GM12878 (cell line): ENCODE measurements around the gene MGMT. TPM values are rescaled to one million over a fixed set of nuclear protein-coding genes. Genes with fewer than 3 reads are reported as not detected.

ENCODE experiments used
- ATAC-seq: fragments of 200-7000 bp; cut with Tn5 transposase; 3 replicates; pipeline ENCODE4 v1.9.1; 2020; ENCODE audit warnings: mild to moderate bottlenecking, moderate library complexity
- BruUV-seq: library from RNA; stranded (reverse); fragments of 400-500 nt; replicated peaks from 2 replicates; lab custom pipeline; 2021; lab: Mats Ljungman, UMichigan
- CTCF ChIA-PET: fragments of 300-600 bp; sonication (Branson Sonifier 250); formaldehyde crosslinking; extraction: SDS; loops from one replicate; lab custom pipeline; 2021; ENCODE audit warnings: inconsistent platforms; lab: Yijun Ruan, JAX
- POLR2A ChIA-PET: fragments of 350-600 bp; formaldehyde crosslinking; extraction: SDS; loops from one replicate; lab custom pipeline; 2021; ENCODE audit warnings: inconsistent platforms; lab: Charles Lee
- RAD21 ChIA-PET: fragments of 300-600 bp; sonication (Branson Sonifier 250); formaldehyde crosslinking; loops from one replicate; lab custom pipeline; 2023; ENCODE audit warnings: antibody characterized with exemption; ENCODE audit not compliant: unreplicated experiment; lab: Charles Lee
- SMC1A ChIA-PET: fragments of 300-600 bp; sonication (Branson Sonifier 250); formaldehyde crosslinking; loops from one replicate; lab custom pipeline; 2023; ENCODE audit not compliant: unreplicated experiment, uncharacterized antibody; lab: Charles Lee
- DNase-seq: peaks from one replicate; pipeline ENCODE4 v3.0.0-alpha.2; 2011; ENCODE audit warnings: low read depth, low spot score
- FAIRE-seq: peaks from 3 replicates; lab custom pipeline; 2011; peaks lifted over from hg19 to GRCh38; lab: Jason Lieb, UNC
- H2AFZ ChIP-seq: 2 replicates; pipeline ENCODE4 v1.6.0; 2011; ENCODE audit warnings: low read depth, low read length, control low read depth; ENCODE audit not compliant: control insufficient read depth
- H3K27ac ChIP-seq: 2 replicates; pipeline ENCODE4 v1.5.1; 2011; ENCODE audit warnings: control low read depth; ENCODE audit not compliant: control insufficient read depth, insufficient read depth
- H3K27me3 ChIP-seq, 2 experiments: replicated peaks in 1 of 2; 2 replicates each; pipeline versions ENCODE4 v1.6.0 to v1.6.1; 2011; ENCODE audit warnings: low read length in 1 of 2; ENCODE audit not compliant: control insufficient read depth in 2 of 2, insufficient read depth in 2 of 2
- H3K36me3 ChIP-seq, 2 experiments: 2 replicates each; pipeline ENCODE4 v1.5.1; 2011; ENCODE audit warnings: low read length in 1 of 2; ENCODE audit not compliant: control insufficient read depth in 2 of 2, insufficient read depth in 2 of 2
- H3K4me1 ChIP-seq: 2 replicates; pipeline ENCODE4 v1.6.1; 2011; ENCODE audit warnings: mild to moderate bottlenecking, low read length, moderate library complexity, mixed read lengths; ENCODE audit not compliant: control insufficient read depth, insufficient read depth
- H3K4me2 ChIP-seq: 2 replicates; pipeline ENCODE4 v1.6.0; 2011; ENCODE audit warnings: control low read depth; ENCODE audit not compliant: control insufficient read depth, insufficient read depth
- H3K4me3 ChIP-seq: fragments of 200-600 bp; sonication (generic); 2 replicates; pipeline ENCODE4 v1.5.1; 2016
- H3K79me2 ChIP-seq: 2 replicates; pipeline ENCODE4 v1.6.0; 2011; ENCODE audit warnings: low read length; ENCODE audit not compliant: control insufficient read depth, insufficient read depth
- H3K9ac ChIP-seq: 2 replicates; pipeline ENCODE4 v1.8.0; 2011; ENCODE audit warnings: low read length, control low read depth, mixed read lengths; ENCODE audit not compliant: control insufficient read depth, insufficient read depth
- H3K9me3 ChIP-seq: replicated peaks from 3 replicates; pipeline ENCODE4 v1.5.1; 2011; ENCODE audit warnings: mild to moderate bottlenecking, low read length; ENCODE audit not compliant: control insufficient read depth, insufficient read depth
- H4K20me1 ChIP-seq: 2 replicates; pipeline ENCODE4 v1.6.0; 2011; ENCODE audit not compliant: control insufficient read depth, insufficient read depth
- CBX3 ChIP-seq: fragments of 200-600 bp; sonication (generic); IDR thresholded peaks from 2 replicates; pipeline ENCODE4 v1.6.1; 2016; ENCODE audit warnings: low read depth, borderline replicate concordance
- CHD1 ChIP-seq: IDR thresholded peaks from 2 replicates; pipeline ENCODE4 v1.6.1; 2012; ENCODE audit warnings: low read depth, low read length, improper control_type of control experiment
- CHD2 ChIP-seq: IDR thresholded peaks from 2 replicates; pipeline ENCODE4 v1.6.1; 2011; ENCODE audit warnings: low read depth, low read length, improper control_type of control experiment, borderline replicate concordance
- CREB1 ChIP-seq: IDR thresholded peaks from 2 replicates; pipeline ENCODE4 v1.6.1; 2012; ENCODE audit warnings: low read depth, mild to moderate bottlenecking, inconsistent platforms
- KAT2A ChIP-seq: conservative IDR thresholded peaks from 2 replicates; pipeline ENCODE4 v1.6.1; 2011; ENCODE audit warnings: low read depth, low read length; ENCODE audit not compliant: control insufficient read depth
- KDM1A ChIP-seq: fragments of 200-600 bp; sonication (generic); IDR thresholded peaks from 2 replicates; pipeline ENCODE4 v1.6.1; 2016; ENCODE audit warnings: borderline replicate concordance
- NFYB ChIP-seq: IDR thresholded peaks from 2 replicates; pipeline ENCODE4 v1.6.1; 2011; ENCODE audit warnings: low read depth, mild to moderate bottlenecking, low read length, improper control_type of control experiment, moderate library complexity; ENCODE audit not compliant: insufficient read depth
- SMAD1 ChIP-seq: fragments of 450-650 bp; IDR thresholded peaks from 2 replicates; pipeline ENCODE4 v1.6.1; 2018; ENCODE audit warnings: mild to moderate bottlenecking, low read depth; ENCODE audit not compliant: partially characterized antibody
- WRNIP1 ChIP-seq: IDR thresholded peaks from 2 replicates; pipeline ENCODE4 v1.6.1; 2011; ENCODE audit warnings: low read depth, low read length, improper control_type of control experiment, borderline replicate concordance
- ZNF207 ChIP-seq: fragments of 450-650 bp; IDR thresholded peaks from 2 replicates; pipeline ENCODE4 v1.6.1; 2014; ENCODE audit warnings: antibody characterized with exemption, mild to moderate bottlenecking, borderline replicate concordance
- WGBS: methylation state at CpG from one replicate; pipeline ENCODE4 v1.1.6; 2016; ENCODE audit warnings: low lambda C conversion rate; ENCODE audit not compliant: insufficient replicate concordance, insufficient coverage; ENCODE audit errors: missing lambda C conversion rate; 5-methylcytosine and 5-hydroxymethylcytosine counted together
- in situ Hi-C: fragments of 300-500 bp; cut with MboI; formaldehyde crosslinking; loops from 9 replicates; pipeline ENCODE4 v1.14.3; 2018; ENCODE audit warnings: mixed read lengths
- intact Hi-C: fragments of 100-400 bp; cut with micrococcal nuclease; formaldehyde crosslinking; loops from one replicate; pipeline ENCODE4 v1.14.2; 2022; ENCODE audit not compliant: unreplicated experiment
- polyA plus RNA-seq, 11 experiments: library from polyadenylated mRNA; depleted of rRNA in 4 of 11; unstranded in 6 of 11; stranded (reverse) in 5 of 11; fragments of >200 nt; fragmentation: Nextera tagmentation in 4 of 11; fragmentation: Illumina TruSeq in 1 of 11; extraction: Ambion mirVana in 4 of 11; extraction: Trizol in 1 of 11; gene quantifications; 1 replicate in 1 of 11; 2 replicates in 10 of 11; pipeline versions ENCODE4 v1.2.1 to v1.2.3, GENCODE V29; 2011 to 2016; ENCODE audit warnings: inconsistent platforms in 2 of 11, missing spikeins in 2 of 11, low read depth in 1 of 11
- total RNA-seq, 4 experiments: library from RNA; depleted of rRNA in 3 of 4; stranded (reverse); fragments of >200 nt in 3 of 4; fragmentation: Illumina TruSeq in 1 of 4; extraction: Trizol in 1 of 4; gene quantifications; 2 replicates each; pipeline versions ENCODE4 v1.2.1 to v1.2.3, GENCODE V29; 2013 to 2021
- TF ChIP-seq, protein P1 (sequence below): fragments of 450-650 bp; IDR thresholded peaks from 2 replicates; pipeline ENCODE4 v1.6.1; 2017; ENCODE audit warnings: mild to moderate bottlenecking, low read depth, inconsistent platforms; ENCODE audit not compliant: poor library complexity, severe bottlenecking
- TF ChIP-seq, protein P2 (sequence below): fragments of 450-650 bp; IDR thresholded peaks from 2 replicates; pipeline ENCODE4 v1.6.1; 2017; ENCODE audit warnings: mild to moderate bottlenecking, moderate library complexity

The MGMT gene
- total and polyA plus RNA-seq, 10 of the 15 experiments (the other 5 are each of a cell fraction or from before 2014, with no cell fraction given) = 0.16 to 24.2 (median 13.3) TPM

GRCh38 chr10:129627442-129627841 lies 160.4 kb downstream of the MGMT start:
- Histone ChIP-seq H4K20me1 (no peaks in the 10 kb centered on the region), H3K4me2 (no peak overlapping the region), H3K27me3 (no peaks in the 10 kb centered on the region), H3K79me2 (no peaks in the 10 kb centered on the region), H3K4me3 (no peak overlapping the region), H3K36me3 (no peaks in the 10 kb centered on the region)
- ChIA-PET SMC1A (no interaction called here), POLR2A (no interaction called here)
- intact Hi-C loops = no loop called here
- FAIRE-seq = no peak
- no peak for TF ChIP-seq SMAD1
- TF ChIP-seq, all 136 proteins: peak for 0
- RAD21 ChIA-PET = no interaction called here
- no peaks in the 10 kb centered on the region for H3K4me1 ChIP-seq
- in situ Hi-C loops = no loop called here
- no peaks in the 10 kb centered on the region; the same call in 2 of the 3 replicates for H3K9me3 ChIP-seq
- no peak overlapping the region for H2AFZ ChIP-seq
- CTCF ChIA-PET = no interaction called here
- 57% methylated on average over 8 of the region's 8 CpGs for WGBS
- H3K9ac ChIP-seq = no peak overlapping the region
- H3K27ac ChIP-seq = no peak overlapping the region
- ATAC-seq = no peak
- DNase-seq = no peak
- no TSS peak for BruUV-seq

GRCh38 chr10:129628823-129629222 lies 161.8 kb downstream of the MGMT start:
- 87% methylated on average over 9 of the region's 9 CpGs for WGBS
- no peak overlapping the region for H2AFZ ChIP-seq
- H4K20me1 ChIP-seq = no peaks in the 10 kb centered on the region
- no peak for ATAC-seq
- no peaks in the 10 kb centered on the region; the same call in 2 of the 3 replicates for H3K9me3 ChIP-seq
- no peak for DNase-seq
- no peaks in the 10 kb centered on the region for H3K36me3 ChIP-seq
- FAIRE-seq = no peak
- H3K4me2 ChIP-seq = no peak overlapping the region
- no peak overlapping the region for H3K9ac ChIP-seq
- CTCF ChIA-PET = no interaction called here
- intact Hi-C loops (no loop called here), in situ Hi-C loops (no loop called here)
- POLR2A ChIA-PET = no interaction called here
- no peaks in the 10 kb centered on the region for H3K79me2 ChIP-seq
- no peaks in the 10 kb centered on the region for H3K4me1 ChIP-seq
- H3K4me3 ChIP-seq = no peak overlapping the region
- no peak overlapping the region for H3K27ac ChIP-seq
- no TSS peak for BruUV-seq
- SMC1A ChIA-PET = no interaction called here
- RAD21 ChIA-PET = no interaction called here
- no peaks in the 10 kb centered on the region for H3K27me3 ChIP-seq
- TF ChIP-seq CBX3 (no peak), CHD1 (no peak), WRNIP1 (no peak), CREB1 (no peak), NFYB (no peak), CHD2 (no peak), KDM1A (no peak), KAT2A (no peak), ZNF207 (no peak)
- TF ChIP-seq, protein P1, sequence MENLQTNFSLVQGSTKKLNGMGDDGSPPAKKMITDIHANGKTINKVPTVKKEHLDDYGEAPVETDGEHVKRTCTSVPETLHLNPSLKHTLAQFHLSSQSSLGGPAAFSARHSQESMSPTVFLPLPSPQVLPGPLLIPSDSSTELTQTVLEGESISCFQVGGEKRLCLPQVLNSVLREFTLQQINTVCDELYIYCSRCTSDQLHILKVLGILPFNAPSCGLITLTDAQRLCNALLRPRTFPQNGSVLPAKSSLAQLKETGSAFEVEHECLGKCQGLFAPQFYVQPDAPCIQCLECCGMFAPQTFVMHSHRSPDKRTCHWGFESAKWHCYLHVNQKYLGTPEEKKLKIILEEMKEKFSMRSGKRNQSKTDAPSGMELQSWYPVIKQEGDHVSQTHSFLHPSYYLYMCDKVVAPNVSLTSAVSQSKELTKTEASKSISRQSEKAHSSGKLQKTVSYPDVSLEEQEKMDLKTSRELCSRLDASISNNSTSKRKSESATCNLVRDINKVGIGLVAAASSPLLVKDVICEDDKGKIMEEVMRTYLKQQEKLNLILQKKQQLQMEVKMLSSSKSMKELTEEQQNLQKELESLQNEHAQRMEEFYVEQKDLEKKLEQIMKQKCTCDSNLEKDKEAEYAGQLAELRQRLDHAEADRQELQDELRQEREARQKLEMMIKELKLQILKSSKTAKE = no peak
- TF ChIP-seq, protein P2, sequence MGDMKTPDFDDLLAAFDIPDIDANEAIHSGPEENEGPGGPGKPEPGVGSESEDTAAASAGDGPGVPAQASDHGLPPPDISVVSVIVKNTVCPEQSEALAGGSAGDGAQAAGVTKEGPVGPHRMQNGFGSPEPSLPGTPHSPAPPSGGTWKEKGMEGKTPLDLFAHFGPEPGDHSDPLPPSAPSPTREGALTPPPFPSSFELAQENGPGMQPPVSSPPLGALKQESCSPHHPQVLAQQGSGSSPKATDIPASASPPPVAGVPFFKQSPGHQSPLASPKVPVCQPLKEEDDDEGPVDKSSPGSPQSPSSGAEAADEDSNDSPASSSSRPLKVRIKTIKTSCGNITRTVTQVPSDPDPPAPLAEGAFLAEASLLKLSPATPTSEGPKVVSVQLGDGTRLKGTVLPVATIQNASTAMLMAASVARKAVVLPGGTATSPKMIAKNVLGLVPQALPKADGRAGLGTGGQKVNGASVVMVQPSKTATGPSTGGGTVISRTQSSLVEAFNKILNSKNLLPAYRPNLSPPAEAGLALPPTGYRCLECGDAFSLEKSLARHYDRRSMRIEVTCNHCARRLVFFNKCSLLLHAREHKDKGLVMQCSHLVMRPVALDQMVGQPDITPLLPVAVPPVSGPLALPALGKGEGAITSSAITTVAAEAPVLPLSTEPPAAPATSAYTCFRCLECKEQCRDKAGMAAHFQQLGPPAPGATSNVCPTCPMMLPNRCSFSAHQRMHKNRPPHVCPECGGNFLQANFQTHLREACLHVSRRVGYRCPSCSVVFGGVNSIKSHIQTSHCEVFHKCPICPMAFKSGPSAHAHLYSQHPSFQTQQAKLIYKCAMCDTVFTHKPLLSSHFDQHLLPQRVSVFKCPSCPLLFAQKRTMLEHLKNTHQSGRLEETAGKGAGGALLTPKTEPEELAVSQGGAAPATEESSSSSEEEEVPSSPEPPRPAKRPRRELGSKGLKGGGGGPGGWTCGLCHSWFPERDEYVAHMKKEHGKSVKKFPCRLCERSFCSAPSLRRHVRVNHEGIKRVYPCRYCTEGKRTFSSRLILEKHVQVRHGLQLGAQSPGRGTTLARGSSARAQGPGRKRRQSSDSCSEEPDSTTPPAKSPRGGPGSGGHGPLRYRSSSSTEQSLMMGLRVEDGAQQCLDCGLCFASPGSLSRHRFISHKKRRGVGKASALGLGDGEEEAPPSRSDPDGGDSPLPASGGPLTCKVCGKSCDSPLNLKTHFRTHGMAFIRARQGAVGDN = no peak
